ENCODE results near the gene FST.
A peak's percentile ranks its signal among the peaks of the same experiment; 100 is the strongest.

FST gene

GRCh38 chr5:53475320-53475719 lies 5.1 kb upstream of the FST start:
- no peak for DNase-seq

- no peak for DNase-seq
These were observed 4.4 kb upstream of the FST start for GRCh38 chr5:53476019-53476418.

- no peak for DNase-seq
These were observed 3.6 kb upstream of the FST start for GRCh38 chr5:53476531-53477480.

- DNase-seq, result no peak
These were observed 1.9 kb upstream of the FST start for GRCh38 chr5:53478411-53479044.

- peak; percentile 5 for DNase-seq
These were observed 1.3 kb upstream of the FST start for GRCh38 chr5:53479045-53479589.

GRCh38 chr5:53479590-53480415 lies 626 bp upstream of the FST start:
- no peak for DNase-seq

- peak; percentile 6 for DNase-seq
These were observed 894 bp downstream of the FST start for GRCh38 chr5:53481159-53481886.

- no peak for DNase-seq
These were observed 1.7 kb downstream of the FST start for GRCh38 chr5:53481887-53482716.

- DNase-seq, result no peak
These were observed 2.5 kb downstream of the FST start for GRCh38 chr5:53482717-53483638.

- DNase-seq, result no peak
These were observed 7.0 kb downstream of the FST start for GRCh38 chr5:53487436-53487835.

GRCh38 chr5:53488195-53488722 lies 7.8 kb downstream of the FST start:
- no peak for DNase-seq

- DNase-seq, result no peak
These were observed 10.3 kb downstream of the FST start for GRCh38 chr5:53490747-53491146.

GRCh38 chr5:53501054-53501453 lies 20.6 kb downstream of the FST start:
- no peak for DNase-seq

- DNase-seq, result no peak
These were observed 23.3 kb downstream of the FST start for GRCh38 chr5:53503562-53504218.

GRCh38 chr5:53507013-53507412 lies 26.6 kb downstream of the FST start:
- no peak for DNase-seq

- DNase-seq, result no peak
These were observed 27.7 kb downstream of the FST start for GRCh38 chr5:53508125-53508524.

GRCh38 chr5:53512539-53512938 lies 32.1 kb downstream of the FST start:
- no peak for DNase-seq

- DNase-seq, result no peak
These were observed 35.6 kb downstream of the FST start for GRCh38 chr5:53515988-53516387.

GRCh38 chr5:53520813-53521212 lies 40.4 kb downstream of the FST start:
- DNase-seq, result no peak
